Hematopoietic multipotent progenitor cell treated with erythropoietin and hydrocortisone succinate and interleukin-3 and kit ligand, for 8 days (in vitro differentiated cells): Measurements from ENCODE around the gene TPCN2.

ENCODE experiments used
- DNase-seq: peaks from one replicate; pipeline ENCODE4 v3.0.0-alpha.2; 2015

The TPCN2 gene

GRCh38 chr11:69153661-69154060 is 104.9 kb downstream of the TPCN2 start:
- DNase-seq: no peak

- DNase-seq: no peak
Observed at GRCh38 chr11:69154211-69154913, 105.6 kb downstream of the TPCN2 start.

GRCh38 chr11:69154938-69155301 is 106.2 kb downstream of the TPCN2 start:
- no peak for DNase-seq

GRCh38 chr11:69155302-69156234 is 106.8 kb downstream of the TPCN2 start, which contains the start of gene SMIM38:
Gene SMIM38 (plus strand): TSS chr11:69155935. CDS start chr11:69157847, 1,912 bp downstream.
- no peak for DNase-seq

GRCh38 chr11:69156235-69156639 is 107.5 kb downstream of the TPCN2 start:
- DNase-seq: no peak

- DNase-seq: peak; percentile 27
Observed at GRCh38 chr11:69156673-69157155, 108.0 kb downstream of the TPCN2 start.

GRCh38 chr11:69157156-69157821 is 108.6 kb downstream of the TPCN2 start:
- DNase-seq: no peak

- no peak for DNase-seq
Observed at GRCh38 chr11:69157822-69158231, 109.1 kb downstream of the TPCN2 start.

- no peak for DNase-seq
Observed at GRCh38 chr11:69158301-69159149, 109.8 kb downstream of the TPCN2 start.

GRCh38 chr11:69159150-69159852 is 110.6 kb downstream of the TPCN2 start:
- DNase-seq: no peak

GRCh38 chr11:69160296-69161116 is 111.8 kb downstream of the TPCN2 start:
- peak; percentile 71 for DNase-seq

GRCh38 chr11:69161117-69161407 is 112.3 kb downstream of the TPCN2 start:
- DNase-seq: no peak

- DNase-seq: no peak
Observed at GRCh38 chr11:69162505-69162904, 113.8 kb downstream of the TPCN2 start.

GRCh38 chr11:69163842-69164241 is 115.1 kb downstream of the TPCN2 start:
- DNase-seq: no peak

GRCh38 chr11:69164824-69165223 is 116.1 kb downstream of the TPCN2 start:
- DNase-seq: no peak

GRCh38 chr11:69165775-69166174 is 117.0 kb downstream of the TPCN2 start:
- DNase-seq: no peak

- DNase-seq: no peak
Observed at GRCh38 chr11:69166218-69167115, 117.7 kb downstream of the TPCN2 start.

- no peak for DNase-seq
Observed at GRCh38 chr11:69167130-69167915, 118.6 kb downstream of the TPCN2 start.
